Measurements from ENCODE around the gene CAPZB. TPM values are rescaled to one million over a fixed set of nuclear protein-coding genes. Genes with fewer than 3 reads are reported as not detected.

Gene CAPZB
- total and polyA plus RNA-seq, 4 donors: 230 to 297 (median 272) TPM

- Histone ChIP-seq H3K27me3 (ENCODE audit: control insufficient read depth in 1 of 2, insufficient read depth in 2 of 2, low read length in 1 of 2) (no peaks in the 10 kb centered on the region), H3K9me3 (ENCODE audit: control insufficient read depth, low read length) (no peaks in the 10 kb centered on the region), H3K4me1 (ENCODE audit: control insufficient read depth in 1 of 2, insufficient read depth in 2 of 2, low read length in 2 of 2) (no peaks in the 10 kb centered on the region), H3K4me3 (ENCODE audit: low read length in 2 of 2) (no peak overlapping the region), H3K36me3 (ENCODE audit: control insufficient read depth in 1 of 2, insufficient read depth in 2 of 2, low read length in 1 of 2) (no peaks in the 10 kb centered on the region), H3K27ac (ENCODE audit: low read depth in 1 of 2, low read length in 2 of 2) (no peak overlapping the region)
- DNase-seq (no peak), ATAC-seq (ENCODE audit: low FRiP score) (no peak)
- WGBS, 2 donors: 78 to 79% methylated on average over 15 of the region's 15 CpGs
- intact Hi-C loops (cut with DNase I): no loop called here
These were observed 16.9 kb downstream of the CAPZB start for GRCh38 chr1:19468397-19468956.

- intact Hi-C loops (cut with DNase I): no loop called here
- 64 to 78% methylated on average over 14 of the region's 14 CpGs for WGBS, 2 donors
- H3K4me1 ChIP-seq (ENCODE audit: control insufficient read depth in 1 of 2, insufficient read depth in 2 of 2, low read length in 2 of 2): no peaks in the 10 kb centered on the region
- H3K4me3 ChIP-seq (ENCODE audit: low read length in 2 of 2): no peak overlapping the region
- H3K27ac ChIP-seq (ENCODE audit: low read depth in 1 of 2, low read length in 2 of 2): no peak overlapping the region
- no peaks in the 10 kb centered on the region for H3K36me3 ChIP-seq (ENCODE audit: control insufficient read depth in 1 of 2, insufficient read depth in 2 of 2, low read length in 1 of 2)
- no peaks in the 10 kb centered on the region for H3K9me3 ChIP-seq (ENCODE audit: control insufficient read depth, low read length)
- no peak for DNase-seq
- no peak for ATAC-seq (ENCODE audit: low FRiP score)
- no peaks in the 10 kb centered on the region for H3K27me3 ChIP-seq (ENCODE audit: control insufficient read depth in 1 of 2, insufficient read depth in 2 of 2, low read length in 1 of 2)
These were observed 17.8 kb downstream of the CAPZB start for GRCh38 chr1:19467199-19468187.

GRCh38 chr1:19466112-19466561, 19.2 kb downstream of the CAPZB start:
- intact Hi-C loops (cut with DNase I): no loop called here
- no peak for DNase-seq
- 52 to 57% methylated on average over 9 of the region's 9 CpGs for WGBS, 2 donors

GRCh38 chr1:19465650-19466049, 19.7 kb downstream of the CAPZB start:
- DNase-seq (no peak), ATAC-seq (ENCODE audit: low FRiP score) (no peak)
- Histone ChIP-seq H3K27me3 (ENCODE audit: control insufficient read depth in 1 of 2, insufficient read depth in 2 of 2, low read length in 1 of 2) (no peaks in the 10 kb centered on the region), H3K27ac (ENCODE audit: low read depth in 1 of 2, low read length in 2 of 2) (no peak overlapping the region), H3K36me3 (ENCODE audit: control insufficient read depth in 1 of 2, insufficient read depth in 2 of 2, low read length in 1 of 2) (no peaks in the 10 kb centered on the region), H3K4me1 (ENCODE audit: control insufficient read depth in 1 of 2, insufficient read depth in 2 of 2, low read length in 2 of 2) (no peaks in the 10 kb centered on the region), H3K4me3 (ENCODE audit: low read length in 2 of 2) (no peak overlapping the region), H3K9me3 (ENCODE audit: control insufficient read depth, low read length) (no peaks in the 10 kb centered on the region)
- 83 to 88% methylated on average over 4 of the region's 4 CpGs for WGBS, 2 donors
- intact Hi-C loops (cut with DNase I): no loop called here

More at GRCh38 chr1:19466112-19466561, 19.2 kb downstream of the CAPZB start:
- Histone ChIP-seq H3K4me1 (ENCODE audit: control insufficient read depth in 1 of 2, insufficient read depth in 2 of 2, low read length in 2 of 2) (no peaks in the 10 kb centered on the region), H3K9me3 (ENCODE audit: control insufficient read depth, low read length) (no peaks in the 10 kb centered on the region), H3K36me3 (ENCODE audit: control insufficient read depth in 1 of 2, insufficient read depth in 2 of 2, low read length in 1 of 2) (no peaks in the 10 kb centered on the region), H3K27me3 (ENCODE audit: control insufficient read depth in 1 of 2, insufficient read depth in 2 of 2, low read length in 1 of 2) (no peaks in the 10 kb centered on the region), H3K27ac (ENCODE audit: low read depth in 1 of 2, low read length in 2 of 2) (no peak overlapping the region), H3K4me3 (ENCODE audit: low read length in 2 of 2) (no peak overlapping the region)
- ATAC-seq (ENCODE audit: low FRiP score): no peak

- H3K4me1 ChIP-seq (ENCODE audit: control insufficient read depth in 1 of 2, insufficient read depth in 2 of 2, low read length in 2 of 2): no peaks in the 10 kb centered on the region
- no peaks in the 10 kb centered on the region for H3K27me3 ChIP-seq (ENCODE audit: control insufficient read depth in 1 of 2, insufficient read depth in 2 of 2, low read length in 1 of 2)
- intact Hi-C loops (cut with DNase I): no loop called here
- no peak overlapping the region for H3K27ac ChIP-seq (ENCODE audit: low read depth in 1 of 2, low read length in 2 of 2)
- WGBS, 2 donors: 11 to 20% methylated on average over 2 of the region's 2 CpGs
- no peaks in the 10 kb centered on the region for H3K36me3 ChIP-seq (ENCODE audit: control insufficient read depth in 1 of 2, insufficient read depth in 2 of 2, low read length in 1 of 2)
- H3K4me3 ChIP-seq (ENCODE audit: low read length in 2 of 2): no peak overlapping the region
- H3K9me3 ChIP-seq (ENCODE audit: control insufficient read depth, low read length): no peaks in the 10 kb centered on the region
- DNase-seq (no peak), ATAC-seq (ENCODE audit: low FRiP score) (no peak)
These were observed 20.2 kb downstream of the CAPZB start for GRCh38 chr1:19465123-19465522.

- intact Hi-C loops (cut with DNase I): no loop called here
- H3K4me3 ChIP-seq (ENCODE audit: low read length in 2 of 2): no peak overlapping the region
- 88 to 92% methylated on average over 4 of the region's 4 CpGs for WGBS, 2 donors
- no peak for DNase-seq
- ATAC-seq (ENCODE audit: low FRiP score): no peak
- no peaks in the 10 kb centered on the region for H3K36me3 ChIP-seq (ENCODE audit: control insufficient read depth in 1 of 2, insufficient read depth in 2 of 2, low read length in 1 of 2)
- no peaks in the 10 kb centered on the region for H3K4me1 ChIP-seq (ENCODE audit: control insufficient read depth in 1 of 2, insufficient read depth in 2 of 2, low read length in 2 of 2)
- no peaks in the 10 kb centered on the region for H3K9me3 ChIP-seq (ENCODE audit: control insufficient read depth, low read length)
- no peak overlapping the region for H3K27ac ChIP-seq (ENCODE audit: low read depth in 1 of 2, low read length in 2 of 2)
- H3K27me3 ChIP-seq (ENCODE audit: control insufficient read depth in 1 of 2, insufficient read depth in 2 of 2, low read length in 1 of 2): no peaks in the 10 kb centered on the region
These were observed 20.6 kb downstream of the CAPZB start for GRCh38 chr1:19464696-19465095.

- ATAC-seq (ENCODE audit: low FRiP score): no peak
- DNase-seq: no peak
- Histone ChIP-seq H3K4me1 (ENCODE audit: control insufficient read depth in 1 of 2, insufficient read depth in 2 of 2, low read length in 2 of 2) (no peaks in the 10 kb centered on the region), H3K27ac (ENCODE audit: low read depth in 1 of 2, low read length in 2 of 2) (no peak overlapping the region), H3K9me3 (ENCODE audit: control insufficient read depth, low read length) (no peaks in the 10 kb centered on the region), H3K36me3 (ENCODE audit: control insufficient read depth in 1 of 2, insufficient read depth in 2 of 2, low read length in 1 of 2) (no peaks in the 10 kb centered on the region), H3K4me3 (ENCODE audit: low read length in 2 of 2) (no peak overlapping the region), H3K27me3 (ENCODE audit: control insufficient read depth in 1 of 2, insufficient read depth in 2 of 2, low read length in 1 of 2) (no peaks in the 10 kb centered on the region)
- intact Hi-C loops (cut with DNase I): no loop called here
These were observed 21.9 kb downstream of the CAPZB start for GRCh38 chr1:19463504-19463803.

GRCh38 chr1:19462781-19463503, 22.4 kb downstream of the CAPZB start:
- Histone ChIP-seq H3K9me3 (ENCODE audit: control insufficient read depth, low read length) (no peaks in the 10 kb centered on the region), H3K27me3 (ENCODE audit: control insufficient read depth in 1 of 2, insufficient read depth in 2 of 2, low read length in 1 of 2) (no peaks in the 10 kb centered on the region), H3K4me1 (ENCODE audit: control insufficient read depth in 1 of 2, insufficient read depth in 2 of 2, low read length in 2 of 2) (no peaks in the 10 kb centered on the region), H3K4me3 (ENCODE audit: low read length in 2 of 2) (no peak overlapping the region), H3K27ac (ENCODE audit: low read depth in 1 of 2, low read length in 2 of 2) (no peak overlapping the region), H3K36me3 (ENCODE audit: control insufficient read depth in 1 of 2, insufficient read depth in 2 of 2, low read length in 1 of 2) (no peaks in the 10 kb centered on the region)
- ATAC-seq (ENCODE audit: low FRiP score) (no peak), DNase-seq (peak in 1 of 2 donors; percentile 34)
- intact Hi-C loops (cut with DNase I): no loop called here
- 60 to 67% methylated on average over 10 of the region's 10 CpGs for WGBS, 2 donors

All from aorta (tissue), 5 donors.